Smooth muscle cell of the brain vasculature (primary cell): ENCODE results near the gene KLHL3.
A peak's percentile ranks its signal among the peaks of the same experiment; 100 is the strongest.

Experiments
- DNase-seq: peaks from one replicate; pipeline ENCODE4 v3.0.0-alpha.2; 2012; ENCODE audit warnings: low read depth, low spot score

Gene KLHL3

DNA sequence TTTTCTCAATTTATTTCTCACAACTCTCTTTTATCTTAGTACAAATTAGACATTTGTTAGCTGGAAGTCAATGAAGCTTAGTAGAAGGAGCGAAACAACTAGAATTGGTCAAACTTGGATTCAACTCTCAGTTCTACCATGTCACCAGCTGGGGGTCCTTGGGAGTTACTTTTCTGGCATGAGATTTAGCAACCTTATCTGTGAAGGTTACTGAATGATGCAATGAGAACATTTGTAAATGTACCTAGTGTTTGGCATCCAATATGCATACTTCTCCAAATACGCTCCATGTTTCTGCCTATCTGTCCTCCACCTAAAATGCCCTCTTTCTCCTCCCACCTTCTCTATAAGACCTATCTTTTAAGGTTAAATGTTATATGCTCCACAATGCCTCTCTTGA lies 12.0 kb upstream of the KLHL3 start:
- DNase-seq, result no peak

DNA sequence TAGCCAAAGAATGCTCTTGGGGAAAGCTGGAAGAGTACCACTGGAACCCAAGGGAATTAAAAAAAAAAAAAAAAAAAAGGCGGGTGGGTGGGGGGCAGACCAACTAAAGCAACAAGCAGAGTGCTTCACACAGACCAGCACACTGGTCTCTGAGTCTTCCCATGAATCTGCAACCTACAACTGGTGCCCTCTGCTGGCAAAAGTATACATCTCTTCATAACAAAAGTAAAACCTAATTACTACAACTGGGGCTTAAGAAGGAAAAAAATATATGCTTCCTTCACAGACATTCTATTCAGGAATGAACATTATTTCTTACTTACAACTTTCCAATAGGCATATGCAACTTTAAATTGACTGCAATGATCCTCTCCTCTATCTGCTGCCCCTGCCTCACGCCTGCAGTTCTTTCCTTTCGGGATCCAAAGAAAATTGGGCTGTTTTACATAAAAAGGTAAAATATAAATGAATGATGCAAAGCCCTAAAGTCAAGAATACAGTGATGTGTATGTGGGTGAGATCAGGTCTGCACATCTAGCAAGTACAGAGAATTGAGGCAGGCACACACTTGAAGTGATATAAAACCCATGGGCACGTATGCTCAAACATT lies 7.2 kb upstream of the KLHL3 start:
- DNase-seq, result peak; percentile 52

DNA sequence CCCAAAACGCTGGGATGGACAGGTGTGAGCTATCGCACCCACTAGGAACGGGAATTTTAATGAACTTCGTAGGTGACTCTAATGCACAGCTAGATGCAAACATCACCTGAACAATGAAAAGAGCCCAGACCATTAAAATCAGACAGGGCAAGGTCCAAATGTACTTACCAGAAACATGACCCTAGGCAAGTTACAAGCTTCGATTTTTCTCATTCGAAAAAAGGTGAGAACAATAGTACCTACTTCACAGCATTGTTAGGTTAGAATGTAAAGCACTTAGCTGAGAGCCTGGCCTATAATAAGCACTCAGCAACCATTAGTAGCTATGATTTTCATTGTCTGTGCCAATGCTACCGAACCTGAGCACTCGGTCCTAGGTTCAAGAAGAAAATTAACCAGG lies 5.8 kb upstream of the KLHL3 start:
- DNase-seq, result no peak

DNA sequence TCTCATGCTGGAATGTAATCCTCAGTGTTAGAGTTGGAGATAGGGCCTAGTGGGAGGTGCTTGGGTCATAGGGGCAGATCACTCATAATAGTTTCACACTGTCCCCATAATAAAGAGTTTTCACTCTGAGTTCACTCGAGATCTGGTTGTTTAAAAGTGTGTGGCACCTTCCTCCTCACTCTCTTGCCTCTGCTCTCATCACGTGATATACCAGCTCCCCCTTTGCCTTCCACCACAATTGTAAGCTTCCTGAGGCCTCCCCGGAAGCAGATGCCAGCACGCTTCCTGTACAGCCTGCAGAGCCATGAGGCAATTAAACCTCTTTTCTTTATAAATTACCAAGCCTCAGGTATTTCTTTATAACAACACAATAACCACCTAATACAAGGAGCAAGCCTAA lies 3.8 kb upstream of the KLHL3 start:
- DNase-seq, result no peak

DNA sequence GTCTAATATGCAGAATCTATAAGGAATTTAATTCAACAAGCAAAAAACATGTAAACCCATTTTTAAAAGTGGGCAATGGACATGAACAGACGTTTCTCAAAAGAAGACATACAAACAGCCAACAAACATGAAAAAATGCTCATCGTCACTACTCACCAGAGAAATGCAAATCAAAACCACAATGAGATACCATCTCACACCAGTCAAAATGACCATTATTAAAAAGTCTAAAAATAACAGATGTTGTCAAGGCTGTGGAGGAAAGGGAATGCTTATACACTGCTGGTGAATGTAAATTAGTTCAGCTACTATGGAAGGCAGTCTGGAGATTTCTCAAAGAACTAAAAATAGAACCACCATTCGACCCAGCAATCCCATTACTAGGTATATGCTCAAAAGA lies 3.1 kb upstream of the KLHL3 start:
- no peak for DNase-seq

DNA sequence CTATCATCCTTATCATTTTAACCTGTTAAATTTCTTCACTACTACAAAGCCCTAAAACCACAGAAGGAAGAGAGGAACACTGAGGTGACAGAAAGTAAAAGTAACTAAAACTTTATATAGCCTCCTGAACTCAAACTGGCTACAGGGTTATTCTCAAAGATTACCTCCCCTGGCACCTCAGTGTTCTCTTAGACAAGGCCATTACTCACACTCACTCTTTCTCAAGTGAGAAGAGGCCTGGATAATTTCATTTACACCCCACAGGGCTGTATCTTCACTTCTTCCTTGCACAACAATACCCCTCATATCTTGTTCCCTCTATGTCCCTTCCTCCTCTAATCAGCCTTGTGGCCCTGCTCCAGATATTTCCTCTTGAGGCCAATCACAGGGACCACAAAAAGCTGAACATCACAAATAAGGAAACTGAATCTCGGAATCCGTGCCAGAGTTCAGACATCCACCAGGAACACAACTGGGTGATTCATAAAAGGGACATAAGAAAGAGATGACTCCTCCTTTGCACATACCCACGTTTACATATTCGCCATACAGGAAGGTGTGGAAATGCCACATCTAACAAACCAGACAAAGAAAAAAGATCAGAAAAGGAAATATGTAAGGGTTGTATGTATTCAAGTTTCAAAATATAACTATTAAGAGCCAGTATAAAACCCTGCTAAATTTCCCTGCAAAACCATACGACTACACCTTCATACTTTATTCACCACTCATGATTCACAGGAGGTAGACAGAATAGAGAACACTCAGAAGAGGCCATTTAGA lies 1.7 kb upstream of the KLHL3 start:
- no peak for DNase-seq

DNA sequence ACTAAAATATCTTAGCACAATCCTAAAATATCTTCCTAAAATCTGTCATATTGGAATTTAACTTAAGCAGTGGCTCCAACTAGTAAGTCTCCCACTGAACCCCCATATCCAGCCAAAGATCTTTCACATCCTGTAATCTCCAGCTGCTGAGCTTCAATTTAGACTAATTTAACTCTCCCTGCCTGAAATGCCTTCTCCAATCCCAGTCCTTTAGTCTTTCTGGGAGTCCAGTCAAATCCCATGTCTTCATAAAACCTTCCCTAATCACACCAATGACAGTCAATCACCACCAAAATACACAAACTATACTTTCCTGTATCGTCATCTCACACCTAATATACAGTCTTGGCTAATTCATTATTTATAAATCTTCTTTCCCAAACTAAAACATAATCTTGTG lies 607 bp upstream of the KLHL3 start:
- DNase-seq, result no peak

DNA sequence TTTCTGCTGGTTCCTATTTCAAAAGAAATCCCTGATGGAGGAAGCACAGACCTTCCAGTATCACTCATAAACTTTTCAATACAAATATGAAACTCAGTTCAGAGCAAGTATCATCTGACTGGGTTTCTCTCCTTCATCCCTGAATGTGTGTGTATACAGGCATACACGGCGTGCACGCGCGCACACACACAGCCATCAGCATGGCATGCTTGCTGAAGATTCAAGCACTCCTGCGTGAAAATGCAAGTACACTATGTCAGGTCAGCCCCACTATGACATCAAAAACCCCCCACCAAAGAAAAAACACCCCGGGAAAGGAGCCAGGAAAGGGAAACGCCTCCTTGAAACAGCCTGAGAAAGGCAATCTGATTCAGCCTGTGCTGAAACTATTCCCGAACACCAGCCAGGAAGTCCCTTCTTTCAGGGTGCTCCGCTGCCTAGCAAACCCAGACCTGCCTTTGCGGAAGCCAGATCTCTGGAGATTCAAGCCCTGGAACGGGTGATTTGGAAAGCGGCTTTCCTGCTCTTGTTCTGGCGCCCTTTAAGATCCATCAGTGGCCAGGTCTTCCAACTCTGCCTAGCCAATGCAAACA lies 831 bp downstream of the KLHL3 start:
- DNase-seq, result no peak

DNA sequence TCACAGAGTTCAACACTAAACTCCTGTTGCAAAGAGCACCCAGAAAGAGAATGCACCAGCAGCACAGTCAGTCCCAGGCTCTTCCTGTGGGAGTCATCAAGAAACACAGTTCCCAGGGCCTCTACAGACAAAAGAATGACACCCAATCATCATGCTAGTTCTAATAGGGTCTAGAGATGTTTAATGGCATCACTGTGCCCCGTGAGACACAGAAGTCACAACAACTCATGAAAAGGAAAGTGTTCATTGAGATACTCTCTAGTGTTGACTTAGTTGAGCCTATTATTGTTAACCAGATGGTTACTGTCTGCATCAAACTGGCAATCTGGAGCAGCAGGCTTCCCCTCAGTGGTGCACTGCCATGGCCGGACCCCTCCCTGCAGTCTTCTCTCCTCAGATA lies 1.6 kb downstream of the KLHL3 start:
- no peak for DNase-seq

DNA sequence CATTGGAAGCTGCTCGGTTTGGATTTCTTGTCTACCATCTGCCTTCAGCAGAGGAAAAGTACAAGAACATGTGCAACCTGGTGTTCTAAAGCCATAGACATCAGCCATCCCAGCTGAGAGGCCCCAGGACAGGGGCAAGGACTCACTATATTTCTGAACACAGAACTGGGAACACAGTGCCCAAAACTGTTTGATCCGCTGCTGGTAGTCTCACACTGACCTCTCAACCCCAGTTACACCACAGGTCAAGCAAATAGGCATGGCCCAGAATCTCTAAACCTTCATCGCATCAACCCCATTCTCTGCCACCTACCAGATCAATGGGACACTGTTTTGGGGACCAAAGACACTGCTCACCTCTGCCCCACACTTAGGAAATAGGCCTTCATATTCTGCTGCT lies 2.0 kb downstream of the KLHL3 start:
- no peak for DNase-seq

DNA sequence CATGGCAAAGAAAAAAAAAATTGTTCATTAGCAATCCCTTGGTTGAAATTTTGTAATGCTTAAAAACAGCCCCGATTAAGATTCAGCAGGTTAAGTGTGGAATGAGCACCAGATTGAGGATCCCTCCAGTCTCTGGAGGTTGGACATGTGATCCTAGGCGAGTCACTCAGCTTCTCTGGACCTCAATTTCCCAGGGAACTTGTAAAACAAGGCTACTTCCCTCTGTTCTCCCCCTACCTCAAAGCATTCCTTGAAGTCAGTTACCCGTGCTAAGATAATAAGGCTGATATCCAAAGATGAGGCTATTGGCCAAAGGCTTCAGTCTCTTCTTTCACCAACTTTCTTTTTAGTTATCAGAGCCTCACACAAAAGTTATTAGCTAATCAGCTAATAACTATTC lies 2.9 kb downstream of the KLHL3 start:
- DNase-seq, result no peak

DNA sequence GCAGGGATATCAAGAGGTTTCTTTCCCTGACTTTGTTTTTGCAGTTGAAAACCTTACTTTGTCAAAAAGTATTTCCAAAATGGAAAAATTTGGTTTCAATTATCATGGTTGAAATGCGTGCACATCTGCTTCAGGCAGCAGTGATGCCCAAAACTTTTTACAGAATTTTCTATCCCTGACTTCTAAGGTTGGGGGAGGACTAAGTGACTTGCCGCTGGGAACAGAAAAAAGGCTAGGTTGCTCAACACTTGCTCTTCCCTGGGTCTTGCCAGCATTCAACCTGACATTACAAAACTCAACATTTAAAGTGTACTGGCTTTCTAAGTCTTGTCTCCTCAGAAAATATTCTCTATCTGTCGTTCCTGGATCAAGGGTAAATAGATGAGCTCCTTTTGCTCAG lies 4.7 kb downstream of the KLHL3 start:
- DNase-seq, result no peak

DNA sequence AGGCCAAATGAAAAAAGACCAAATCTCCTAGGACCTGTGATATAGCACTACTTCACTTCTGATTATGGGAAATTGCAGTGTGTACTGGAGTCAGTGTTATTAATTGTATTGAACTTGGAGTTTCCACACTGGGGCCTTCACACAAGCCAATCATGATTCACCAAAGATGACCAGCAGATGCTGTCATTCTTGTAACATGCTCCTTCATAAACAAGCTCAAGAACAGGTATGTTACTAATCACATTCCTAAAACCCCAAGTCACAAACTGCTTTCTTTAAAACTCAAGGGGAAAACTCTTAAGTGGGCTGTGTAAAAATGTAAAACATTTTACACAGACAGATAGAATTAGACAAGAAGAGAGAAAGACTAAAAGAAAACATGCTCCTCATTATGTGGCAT lies 5.6 kb downstream of the KLHL3 start:
- no peak for DNase-seq

DNA sequence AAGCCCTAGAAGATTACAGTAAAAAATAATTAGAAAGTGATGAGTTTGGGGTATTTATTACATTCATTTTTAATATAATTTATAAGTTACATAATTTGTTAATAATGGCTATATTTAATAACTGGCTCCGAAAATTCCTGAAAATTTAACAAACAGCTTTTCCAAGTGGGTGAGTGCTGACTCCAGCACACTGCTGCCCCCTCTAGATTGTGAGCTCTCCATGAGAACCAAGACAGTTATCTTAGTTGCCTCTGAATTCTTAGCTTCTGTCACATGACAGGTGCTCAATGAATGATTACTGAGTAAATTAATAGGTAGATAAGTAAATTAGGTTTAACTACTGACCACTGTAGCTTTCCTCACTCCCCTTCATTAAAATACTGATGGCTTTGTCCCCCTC lies 7.8 kb downstream of the KLHL3 start:
- DNase-seq, result no peak

DNA sequence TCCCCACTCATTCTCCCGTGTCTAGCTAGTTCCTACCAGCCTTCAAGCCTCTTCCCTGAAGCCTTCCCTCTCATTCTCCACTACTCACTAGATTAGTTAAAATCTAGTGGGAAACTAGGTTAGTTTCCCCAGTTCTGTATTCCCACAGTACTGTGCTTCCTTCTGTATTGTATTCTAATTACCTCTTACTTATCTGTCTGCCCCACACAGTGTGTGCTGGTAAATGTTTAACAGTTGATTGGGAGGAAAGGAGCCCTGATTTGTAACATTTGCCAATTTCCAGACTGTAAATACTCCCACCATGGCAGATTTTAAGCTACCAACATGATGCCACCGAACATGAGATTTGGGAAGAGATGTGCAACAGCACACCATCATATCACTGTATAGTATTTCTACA lies 8.3 kb downstream of the KLHL3 start:
- no peak for DNase-seq

DNA sequence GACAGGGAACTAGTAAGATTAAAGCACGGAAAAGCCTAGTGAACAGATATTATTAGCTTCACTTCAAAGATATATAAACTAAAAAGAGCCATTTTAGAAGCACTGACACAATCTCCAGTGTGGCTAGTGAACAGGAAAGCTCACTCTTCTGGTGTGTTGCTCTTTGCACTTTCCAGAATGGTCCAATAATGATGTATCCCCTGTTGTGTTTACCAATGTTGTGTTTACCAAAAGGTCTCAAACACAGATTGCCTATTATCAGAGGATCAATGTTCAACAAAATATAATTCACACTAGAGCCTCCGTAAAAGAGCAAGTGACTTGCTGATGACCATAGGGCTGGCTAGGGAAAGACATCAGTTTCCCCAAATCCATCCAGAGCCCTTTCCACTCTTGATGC lies 11.6 kb downstream of the KLHL3 start:
- DNase-seq, result no peak

DNA sequence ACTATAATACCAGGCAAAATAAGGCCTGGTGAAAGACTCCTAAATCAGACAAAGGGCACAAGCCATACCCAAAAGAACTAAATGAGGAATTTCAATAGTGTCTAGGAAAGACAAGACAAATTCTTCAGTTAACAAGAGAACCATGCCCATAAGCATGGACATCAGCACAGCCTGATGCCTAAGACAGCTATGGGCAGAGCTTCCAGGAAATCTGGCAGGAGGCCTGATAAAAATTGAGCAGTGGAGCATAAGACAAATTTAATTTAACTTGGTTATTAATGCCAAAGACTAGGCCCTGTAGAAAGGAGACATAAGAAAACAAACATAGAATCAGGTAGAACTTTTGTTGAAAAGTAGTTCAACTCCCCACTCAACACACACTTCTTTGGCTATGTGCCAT lies 17.3 kb downstream of the KLHL3 start:
- no peak for DNase-seq

DNA sequence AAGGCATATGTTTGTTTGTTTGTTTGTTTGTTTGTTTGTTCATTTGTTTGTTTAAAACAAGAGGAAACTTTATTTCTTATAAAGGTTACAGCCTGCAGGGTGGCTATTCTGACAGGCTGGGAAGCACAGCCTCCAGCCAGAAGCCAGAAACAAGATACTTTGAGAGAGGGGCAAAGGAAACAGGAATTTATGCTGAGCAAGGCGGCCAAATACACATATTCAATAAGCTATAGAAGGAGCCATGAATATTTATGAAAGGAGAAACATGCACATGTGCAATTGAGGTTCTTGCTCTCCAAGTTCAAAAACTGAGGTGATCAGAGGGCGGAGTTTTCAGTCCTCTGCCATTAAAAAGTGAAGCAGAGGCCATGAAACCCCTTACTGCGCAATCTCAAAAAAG lies 19.6 kb downstream of the KLHL3 start:
- DNase-seq, result no peak

DNA sequence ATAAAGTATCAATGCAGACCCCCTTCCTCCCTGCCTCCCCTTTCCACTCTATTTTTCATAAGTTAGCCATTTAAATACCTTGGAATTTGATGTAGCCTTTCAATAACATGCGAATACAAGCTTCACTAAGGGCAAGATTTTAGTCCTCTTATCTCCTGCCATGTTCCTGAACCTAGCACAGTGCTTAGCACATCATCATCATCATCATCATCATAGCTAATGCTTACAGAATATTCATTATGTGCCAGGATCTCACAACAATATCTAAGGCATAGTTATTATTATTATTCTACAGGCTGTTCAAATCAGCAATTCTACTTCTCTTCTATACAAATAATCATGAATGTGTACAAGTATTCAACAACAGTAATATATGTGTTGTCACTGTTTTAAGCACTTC lies 20.4 kb downstream of the KLHL3 start:
- DNase-seq, result no peak

DNA sequence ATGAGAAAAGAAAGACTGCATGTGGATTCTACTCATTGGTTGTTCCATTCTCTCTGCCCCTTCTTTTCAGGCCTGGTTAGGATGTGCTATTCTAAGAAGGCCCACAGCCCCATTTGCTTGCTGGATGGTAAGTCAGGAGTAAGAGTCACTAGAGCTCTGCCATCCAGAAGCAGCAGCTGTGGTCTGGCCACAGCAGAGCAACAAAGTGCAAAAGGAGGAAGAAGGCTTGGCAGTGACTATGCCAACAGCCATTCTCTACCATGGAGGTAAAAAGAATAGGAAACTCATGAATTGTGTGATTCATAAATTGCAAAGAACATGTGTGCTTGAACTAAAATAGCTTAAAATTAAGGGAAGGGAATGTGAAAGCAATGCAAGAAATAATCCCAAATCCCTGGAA lies 20.9 kb downstream of the KLHL3 start:
- DNase-seq, result no peak

DNA sequence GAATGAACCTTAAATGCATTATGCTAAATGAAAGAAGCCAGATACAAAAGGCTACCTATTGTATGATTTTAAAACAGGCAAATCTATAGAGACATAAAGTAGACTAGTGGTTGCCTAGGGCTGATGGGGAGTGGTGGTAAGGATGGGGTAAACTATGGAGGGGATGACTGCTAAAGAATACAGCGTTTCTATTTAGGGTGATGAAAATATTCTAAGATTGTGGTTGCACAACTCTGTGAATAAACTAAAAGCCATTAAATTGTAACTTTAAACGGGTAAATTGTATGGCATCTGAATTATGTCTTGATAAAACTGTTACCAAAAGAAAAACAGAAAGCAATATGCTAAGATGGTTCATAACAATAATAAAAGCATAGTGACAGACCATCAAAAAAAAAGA lies 21.4 kb downstream of the KLHL3 start:
- DNase-seq, result no peak

DNA sequence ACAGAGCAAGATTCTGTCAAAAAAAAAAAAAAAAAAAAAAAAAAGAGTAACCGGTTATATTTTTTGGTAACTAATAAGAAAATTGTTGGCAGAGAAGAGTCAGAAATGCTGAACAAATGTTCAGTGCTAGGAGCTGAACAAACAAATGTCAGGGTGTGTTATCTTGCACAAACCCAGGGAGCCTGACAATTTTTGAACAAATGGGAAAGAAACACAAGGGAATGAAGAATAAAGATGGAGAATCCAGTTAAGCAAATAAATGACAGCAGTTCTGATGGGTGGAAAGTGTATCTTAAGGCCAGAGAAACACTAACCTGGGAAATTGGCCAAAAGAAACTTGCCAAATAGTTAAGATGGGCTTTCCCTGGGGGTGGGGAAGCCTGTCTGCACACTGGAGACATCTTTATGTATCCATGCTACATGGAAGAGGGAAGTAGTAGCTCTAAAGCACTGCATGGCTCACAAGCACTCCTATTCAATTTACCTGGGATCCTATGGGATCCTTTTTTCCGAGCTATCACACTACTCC lies 23.7 kb downstream of the KLHL3 start:
- no peak for DNase-seq

DNA sequence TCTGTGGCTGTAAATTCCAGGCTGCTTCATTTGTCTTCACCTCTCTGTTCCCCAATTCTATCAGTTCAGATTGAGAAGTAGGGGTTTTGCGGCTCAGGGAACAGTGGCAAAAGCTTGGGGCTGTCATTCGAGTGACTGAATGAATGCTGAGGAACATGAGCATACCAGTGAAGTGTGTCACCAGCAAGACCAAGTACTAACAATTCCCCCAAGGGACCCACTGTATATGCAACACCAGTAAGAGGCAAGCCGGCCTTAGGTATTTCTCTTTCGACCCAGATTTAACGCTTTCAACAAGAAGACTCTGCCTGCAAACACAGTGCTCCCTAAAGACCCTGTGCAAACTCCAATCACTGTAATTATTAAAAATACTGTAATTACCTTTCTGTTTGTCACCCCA lies 25.8 kb downstream of the KLHL3 start:
- no peak for DNase-seq
